ENCODE measurements around the gene IFNA5. TPM values are rescaled to one million over a fixed set of nuclear protein-coding genes. Genes with fewer than 3 reads are reported as not detected.
A peak's percentile ranks its signal among the peaks of the same experiment; 100 is the strongest.

The IFNA5 gene
- total and polyA plus RNA-seq, 8 donors, result not detected

GRCh38 chr9:21324047-21324446, 18.9 kb upstream of the IFNA5 start:
- Histone ChIP-seq H3K4me1 (peaks cover 0 to 10% (median 4%) of the 10 kb centered on the region in 3 donors), H3K4me3 (no peak overlapping the region), H3K36me3 (no peaks in the 10 kb centered on the region), H3K27me3 (no peaks in the 10 kb centered on the region), H3K9me3 (no peaks in the 10 kb centered on the region), H3K27ac (no peak overlapping the region)
- ATAC-seq, result no peak
- WGBS, 2 donors, result 78 to 90% methylated on average over 4 of the region's 4 CpGs
- intact Hi-C loops (cut with DNase I), result loop anchor here in 1 of 3 donors (10.0 kb wide), 2 partner anchors 71 to 461 kb away; no protein-coding TSS in a partner anchor
- DNase-seq, result no peak
- FAIRE-seq, result no peak
- TF ChIP-seq, protein P1, sequence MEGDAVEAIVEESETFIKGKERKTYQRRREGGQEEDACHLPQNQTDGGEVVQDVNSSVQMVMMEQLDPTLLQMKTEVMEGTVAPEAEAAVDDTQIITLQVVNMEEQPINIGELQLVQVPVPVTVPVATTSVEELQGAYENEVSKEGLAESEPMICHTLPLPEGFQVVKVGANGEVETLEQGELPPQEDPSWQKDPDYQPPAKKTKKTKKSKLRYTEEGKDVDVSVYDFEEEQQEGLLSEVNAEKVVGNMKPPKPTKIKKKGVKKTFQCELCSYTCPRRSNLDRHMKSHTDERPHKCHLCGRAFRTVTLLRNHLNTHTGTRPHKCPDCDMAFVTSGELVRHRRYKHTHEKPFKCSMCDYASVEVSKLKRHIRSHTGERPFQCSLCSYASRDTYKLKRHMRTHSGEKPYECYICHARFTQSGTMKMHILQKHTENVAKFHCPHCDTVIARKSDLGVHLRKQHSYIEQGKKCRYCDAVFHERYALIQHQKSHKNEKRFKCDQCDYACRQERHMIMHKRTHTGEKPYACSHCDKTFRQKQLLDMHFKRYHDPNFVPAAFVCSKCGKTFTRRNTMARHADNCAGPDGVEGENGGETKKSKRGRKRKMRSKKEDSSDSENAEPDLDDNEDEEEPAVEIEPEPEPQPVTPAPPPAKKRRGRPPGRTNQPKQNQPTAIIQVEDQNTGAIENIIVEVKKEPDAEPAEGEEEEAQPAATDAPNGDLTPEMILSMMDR (IDR thresholded peaks at IDR 0.05), result no peak

GRCh38 chr9:21322911-21323461, 17.9 kb upstream of the IFNA5 start:
- ATAC-seq (no peak), DNase-seq (no peak), FAIRE-seq (no peak)
- no peaks in the 10 kb centered on the region for H3K27me3 ChIP-seq
- H3K36me3 ChIP-seq, result no peaks in the 10 kb centered on the region
- 85 to 88% methylated on average over 5 of the region's 5 CpGs for WGBS, 2 donors
- H3K27ac ChIP-seq, result no peak overlapping the region
- TF ChIP-seq, protein P1 (IDR thresholded peaks at IDR 0.05), result no peak
- H3K4me1 ChIP-seq, result peaks cover 0 to 5% (median 0%) of the 10 kb centered on the region in 3 donors
- no peak overlapping the region for H3K4me3 ChIP-seq
- no peaks in the 10 kb centered on the region for H3K9me3 ChIP-seq
- intact Hi-C loops (cut with DNase I), result loop anchor here in 1 of 3 donors (10.0 kb wide), 2 partner anchors 72 to 462 kb away; no protein-coding TSS in a partner anchor

DNA sequence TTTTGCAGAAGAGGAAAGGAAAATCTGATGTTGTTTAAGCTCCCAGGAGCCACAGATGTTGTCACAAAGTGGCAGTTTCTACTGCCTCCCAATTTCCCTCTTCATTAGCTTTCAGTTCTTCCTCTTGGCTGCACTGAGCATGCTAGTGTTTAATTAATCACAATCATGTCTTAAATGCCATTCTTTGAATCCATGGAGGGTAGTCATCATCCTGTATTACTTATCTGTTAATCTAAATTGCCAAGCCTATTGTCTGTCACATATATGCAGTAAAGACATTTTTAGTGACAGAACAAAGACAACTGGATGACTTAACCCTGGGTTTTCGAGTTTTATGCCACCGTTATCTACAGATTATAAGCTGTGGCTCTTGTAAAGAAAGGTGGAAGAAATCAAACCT, 15.4 kb upstream of the IFNA5 start:
- DNase-seq, result no peak
- no peak for FAIRE-seq
- ATAC-seq, result no peak
- TF ChIP-seq, protein P1 (IDR thresholded peaks at IDR 0.05), result no peak
- 61 to 76% methylated on average over 2 of the region's 2 CpGs for WGBS, 2 donors
- H3K4me1 ChIP-seq, result peaks cover 0 to 3% (median 0%) of the 10 kb centered on the region in 3 donors
- H3K4me3 ChIP-seq, result no peak overlapping the region
- no peaks in the 10 kb centered on the region for H3K27me3 ChIP-seq
- H3K9me3 ChIP-seq, result no peaks in the 10 kb centered on the region
- intact Hi-C loops (cut with DNase I), result loop anchor here in 1 of 3 donors (10.0 kb wide), 2 partner anchors 74 to 464 kb away; no protein-coding TSS in a partner anchor
- H3K27ac ChIP-seq, result no peak overlapping the region
- H3K36me3 ChIP-seq, result no peaks in the 10 kb centered on the region

DNA sequence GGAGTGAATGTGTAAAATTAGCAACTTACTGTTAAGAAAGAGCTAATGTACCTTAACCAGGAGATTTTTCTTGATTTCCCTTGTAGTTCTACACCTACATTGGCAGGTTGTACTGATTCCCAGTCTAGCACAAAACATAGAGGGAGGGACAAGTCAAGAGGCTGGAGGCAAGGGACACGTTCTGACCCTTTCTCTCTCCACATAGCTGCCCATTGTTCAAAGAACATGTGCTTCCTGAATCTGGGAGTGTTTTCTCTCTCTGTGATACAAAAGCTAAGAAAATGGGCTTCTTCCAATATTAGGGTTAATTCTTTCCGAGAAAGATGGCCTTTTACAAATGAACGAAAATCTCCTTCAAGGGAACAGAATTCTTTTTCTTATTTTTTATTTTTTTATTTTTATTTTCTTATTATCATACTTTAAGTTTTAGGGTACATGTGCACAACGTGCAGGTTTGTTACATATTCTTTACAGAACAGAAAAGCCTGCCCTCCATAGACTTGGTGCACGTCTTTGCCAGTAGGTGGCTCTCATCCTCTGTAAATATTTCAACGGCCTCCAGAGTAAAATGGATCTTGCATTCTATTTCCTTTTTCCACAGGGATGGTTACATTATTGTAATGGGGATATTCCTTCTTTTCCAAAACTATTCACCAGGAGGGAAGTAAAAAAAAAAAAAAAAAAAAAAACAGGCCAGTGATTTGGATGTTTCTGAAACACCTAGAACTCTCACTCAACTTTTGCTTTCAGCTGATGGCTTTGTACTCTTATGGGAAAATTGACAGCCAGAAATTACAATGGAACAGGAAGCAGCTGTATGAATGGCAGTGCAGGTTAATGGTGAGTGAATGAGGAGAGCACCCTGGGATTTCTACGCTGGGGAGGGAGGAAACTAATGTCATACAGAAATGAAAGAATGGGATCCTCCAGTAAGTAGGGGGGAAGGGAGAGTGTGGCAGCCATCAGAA, 13.1 kb upstream of the IFNA5 start:
- Histone ChIP-seq H3K27me3 (no peaks in the 10 kb centered on the region), H3K4me3 (no peak overlapping the region), H3K27ac (no peak overlapping the region), H3K4me1 (no peaks in the 10 kb centered on the region), H3K9me3 (no peaks in the 10 kb centered on the region), H3K36me3 (no peaks in the 10 kb centered on the region)
- TF ChIP-seq, protein P1 (IDR thresholded peaks at IDR 0.05), result peak; percentile 24 to 50 (median 46)
- WGBS, 2 donors, result 16 to 22% methylated on average over 7 of the region's 7 CpGs
- ATAC-seq (peak; percentile 68 to 91 (median 88)), DNase-seq (peak in 1 of 6 donors; percentile 39), FAIRE-seq (no peak)
- intact Hi-C loops (cut with DNase I), result no loop called here
